Measurements from ENCODE around the gene KCNMA1.

KCNMA1 gene

DNA sequence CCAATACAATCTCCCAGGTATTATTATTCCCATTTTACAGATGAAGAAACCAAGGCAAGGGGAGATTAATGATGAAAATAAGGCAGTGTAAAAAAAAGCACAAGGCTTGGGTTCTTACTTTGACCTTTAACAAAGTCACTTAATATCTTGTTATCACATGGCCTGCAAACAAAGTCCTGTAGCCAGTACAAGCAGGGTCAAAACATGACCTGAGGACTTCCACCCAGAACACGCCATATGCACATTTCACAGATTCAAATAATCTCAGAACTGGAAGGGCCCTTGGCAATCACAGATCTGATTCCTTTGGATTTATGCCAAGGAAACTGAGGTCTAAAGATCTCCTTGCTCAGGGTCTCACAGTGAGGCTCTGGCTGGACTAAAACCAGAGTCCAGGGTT, 162.1 kb downstream of the KCNMA1 start:
- DNase-seq (ENCODE audit: low read depth): no peak
- no peak for TF ChIP-seq MYC (IDR thresholded peaks at IDR 0.05; ENCODE audit: low read depth, low read length)
- no peak for TF ChIP-seq POLR2A (IDR thresholded peaks at IDR 0.05; ENCODE audit: extremely low read depth, insufficient read length)
- TF ChIP-seq, protein P1, sequence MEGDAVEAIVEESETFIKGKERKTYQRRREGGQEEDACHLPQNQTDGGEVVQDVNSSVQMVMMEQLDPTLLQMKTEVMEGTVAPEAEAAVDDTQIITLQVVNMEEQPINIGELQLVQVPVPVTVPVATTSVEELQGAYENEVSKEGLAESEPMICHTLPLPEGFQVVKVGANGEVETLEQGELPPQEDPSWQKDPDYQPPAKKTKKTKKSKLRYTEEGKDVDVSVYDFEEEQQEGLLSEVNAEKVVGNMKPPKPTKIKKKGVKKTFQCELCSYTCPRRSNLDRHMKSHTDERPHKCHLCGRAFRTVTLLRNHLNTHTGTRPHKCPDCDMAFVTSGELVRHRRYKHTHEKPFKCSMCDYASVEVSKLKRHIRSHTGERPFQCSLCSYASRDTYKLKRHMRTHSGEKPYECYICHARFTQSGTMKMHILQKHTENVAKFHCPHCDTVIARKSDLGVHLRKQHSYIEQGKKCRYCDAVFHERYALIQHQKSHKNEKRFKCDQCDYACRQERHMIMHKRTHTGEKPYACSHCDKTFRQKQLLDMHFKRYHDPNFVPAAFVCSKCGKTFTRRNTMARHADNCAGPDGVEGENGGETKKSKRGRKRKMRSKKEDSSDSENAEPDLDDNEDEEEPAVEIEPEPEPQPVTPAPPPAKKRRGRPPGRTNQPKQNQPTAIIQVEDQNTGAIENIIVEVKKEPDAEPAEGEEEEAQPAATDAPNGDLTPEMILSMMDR (IDR thresholded peaks at IDR 0.05; ENCODE audit: low read depth, low read length): no peak
- TF ChIP-seq, protein P2, sequence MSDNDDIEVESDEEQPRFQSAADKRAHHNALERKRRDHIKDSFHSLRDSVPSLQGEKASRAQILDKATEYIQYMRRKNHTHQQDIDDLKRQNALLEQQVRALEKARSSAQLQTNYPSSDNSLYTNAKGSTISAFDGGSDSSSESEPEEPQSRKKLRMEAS (IDR thresholded peaks at IDR 0.05; ENCODE audit: low read depth, low read length): no peak
- H3K4me3 ChIP-seq (ENCODE audit: low read depth, low read length): no peak overlapping the region

DNA sequence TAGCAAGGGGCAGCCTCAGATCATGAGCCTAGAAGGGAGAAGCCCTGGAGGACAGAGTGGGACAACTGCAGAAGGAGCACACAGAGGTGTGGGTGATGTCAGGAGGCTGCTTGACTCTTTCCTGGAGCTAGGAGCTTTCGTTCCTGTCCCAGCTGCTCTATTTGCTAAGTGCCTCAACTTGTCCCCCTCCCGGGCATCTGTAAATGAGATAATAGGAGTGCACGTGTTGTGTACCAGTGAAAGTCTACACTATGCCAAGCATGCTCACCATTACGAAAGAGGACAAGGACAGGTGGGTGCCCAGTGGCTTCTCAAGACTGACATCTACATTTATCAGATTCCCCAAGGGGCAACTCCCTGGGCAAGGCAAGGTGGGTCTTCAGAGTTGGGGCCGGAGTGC, 162.7 kb downstream of the KCNMA1 start:
- TF ChIP-seq, protein P2 (IDR thresholded peaks at IDR 0.05; ENCODE audit: low read depth, low read length): no peak
- TF ChIP-seq POLR2A (IDR thresholded peaks at IDR 0.05; ENCODE audit: extremely low read depth, insufficient read length) (no peak), MYC (IDR thresholded peaks at IDR 0.05; ENCODE audit: low read depth, low read length) (no peak)
- TF ChIP-seq, protein P1 (IDR thresholded peaks at IDR 0.05; ENCODE audit: low read depth, low read length): no peak
- H3K4me3 ChIP-seq (ENCODE audit: low read depth, low read length): no peak overlapping the region
- DNase-seq (ENCODE audit: low read depth): no peak

DNA sequence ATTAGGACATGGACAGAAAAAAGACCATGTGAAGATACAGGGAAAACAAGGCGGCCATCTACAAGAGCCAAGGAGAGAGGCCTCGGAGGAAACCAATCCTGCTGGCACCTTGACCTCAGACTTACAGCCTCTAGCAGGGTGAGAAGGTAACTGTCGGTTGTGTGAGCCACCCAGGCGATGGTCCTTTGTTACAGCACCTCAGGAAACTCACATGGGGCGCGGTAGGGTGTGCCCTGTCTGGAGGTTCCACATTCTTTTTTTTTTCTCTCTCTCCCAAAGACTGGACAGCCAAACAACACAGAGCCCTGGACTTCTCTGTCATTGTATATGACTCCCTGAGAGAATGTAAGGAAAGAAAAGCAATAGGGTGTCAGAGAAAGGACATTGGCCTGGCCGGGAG, 163.2 kb downstream of the KCNMA1 start:
- TF ChIP-seq, protein P2 (IDR thresholded peaks at IDR 0.05; ENCODE audit: low read depth, low read length): no peak
- TF ChIP-seq POLR2A (IDR thresholded peaks at IDR 0.05; ENCODE audit: extremely low read depth, insufficient read length) (no peak), MYC (IDR thresholded peaks at IDR 0.05; ENCODE audit: low read depth, low read length) (no peak)
- TF ChIP-seq, protein P1 (IDR thresholded peaks at IDR 0.05; ENCODE audit: low read depth, low read length): no peak
- no peak overlapping the region for H3K4me3 ChIP-seq (ENCODE audit: low read depth, low read length)
- DNase-seq (ENCODE audit: low read depth): no peak

DNA sequence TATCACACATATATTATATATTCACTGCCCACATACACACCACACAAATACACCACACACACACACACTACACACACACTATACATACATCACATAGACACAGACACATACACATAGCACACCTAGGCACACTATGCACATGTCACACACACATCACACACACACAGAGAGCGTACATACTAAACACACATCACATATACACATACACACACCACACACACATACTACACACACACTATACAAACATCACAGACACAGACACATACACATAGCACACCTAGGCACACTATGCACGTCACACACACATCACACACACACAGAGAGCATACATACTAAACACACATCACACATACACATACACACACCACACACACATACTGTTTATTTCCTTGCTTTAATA, 165.5 kb downstream of the KCNMA1 start:
- DNase-seq (ENCODE audit: low read depth): no peak
- H3K4me3 ChIP-seq (ENCODE audit: low read depth, low read length): no peak overlapping the region
- TF ChIP-seq, protein P1 (IDR thresholded peaks at IDR 0.05; ENCODE audit: low read depth, low read length): no peak
- no peak for TF ChIP-seq MYC (IDR thresholded peaks at IDR 0.05; ENCODE audit: low read depth, low read length)
- TF ChIP-seq, protein P2 (IDR thresholded peaks at IDR 0.05; ENCODE audit: low read depth, low read length): no peak
- no peak for TF ChIP-seq POLR2A (IDR thresholded peaks at IDR 0.05; ENCODE audit: extremely low read depth, insufficient read length)

DNA sequence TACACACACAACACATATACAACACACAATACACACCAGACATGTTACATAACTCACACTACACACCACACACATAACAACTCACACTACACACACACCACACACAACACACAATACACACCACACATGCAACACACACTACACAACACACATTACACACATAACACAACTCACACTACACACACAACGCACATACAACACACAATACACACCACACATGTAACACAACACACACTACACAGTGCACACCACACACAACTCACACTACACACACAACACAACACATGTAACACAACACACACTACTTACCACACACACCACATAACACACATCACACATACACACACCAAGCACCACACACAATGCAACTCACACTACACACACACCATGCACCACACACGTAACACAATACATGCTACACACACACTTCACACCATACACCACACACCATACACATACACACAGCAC, 166.5 kb downstream of the KCNMA1 start:
- TF ChIP-seq, protein P2 (IDR thresholded peaks at IDR 0.05; ENCODE audit: low read depth, low read length): no peak
- TF ChIP-seq, protein P1 (IDR thresholded peaks at IDR 0.05; ENCODE audit: low read depth, low read length): no peak
- TF ChIP-seq MYC (IDR thresholded peaks at IDR 0.05; ENCODE audit: low read depth, low read length): no peak
- no peak for TF ChIP-seq POLR2A (IDR thresholded peaks at IDR 0.05; ENCODE audit: extremely low read depth, insufficient read length)
- no peak overlapping the region for H3K4me3 ChIP-seq (ENCODE audit: low read depth, low read length)
- no peak for DNase-seq (ENCODE audit: low read depth)

Measured in NB4 (cell line).